ENCODE data around the gene STPG3.
"Not testable (repeated sequence)": the region's sequence is repeated elsewhere in the genome, so short reads cannot be mapped to it uniquely, and the experiment has no call there.

Gene STPG3

GRCh38 chr9:137234055-137234697 is 16.9 kb upstream of the STPG3 start:
- no peak for DNase-seq (ENCODE audit: low spot score)

- no peak for DNase-seq (ENCODE audit: low spot score)
These were observed 16.2 kb upstream of the STPG3 start for GRCh38 chr9:137234758-137235423.

DNA sequence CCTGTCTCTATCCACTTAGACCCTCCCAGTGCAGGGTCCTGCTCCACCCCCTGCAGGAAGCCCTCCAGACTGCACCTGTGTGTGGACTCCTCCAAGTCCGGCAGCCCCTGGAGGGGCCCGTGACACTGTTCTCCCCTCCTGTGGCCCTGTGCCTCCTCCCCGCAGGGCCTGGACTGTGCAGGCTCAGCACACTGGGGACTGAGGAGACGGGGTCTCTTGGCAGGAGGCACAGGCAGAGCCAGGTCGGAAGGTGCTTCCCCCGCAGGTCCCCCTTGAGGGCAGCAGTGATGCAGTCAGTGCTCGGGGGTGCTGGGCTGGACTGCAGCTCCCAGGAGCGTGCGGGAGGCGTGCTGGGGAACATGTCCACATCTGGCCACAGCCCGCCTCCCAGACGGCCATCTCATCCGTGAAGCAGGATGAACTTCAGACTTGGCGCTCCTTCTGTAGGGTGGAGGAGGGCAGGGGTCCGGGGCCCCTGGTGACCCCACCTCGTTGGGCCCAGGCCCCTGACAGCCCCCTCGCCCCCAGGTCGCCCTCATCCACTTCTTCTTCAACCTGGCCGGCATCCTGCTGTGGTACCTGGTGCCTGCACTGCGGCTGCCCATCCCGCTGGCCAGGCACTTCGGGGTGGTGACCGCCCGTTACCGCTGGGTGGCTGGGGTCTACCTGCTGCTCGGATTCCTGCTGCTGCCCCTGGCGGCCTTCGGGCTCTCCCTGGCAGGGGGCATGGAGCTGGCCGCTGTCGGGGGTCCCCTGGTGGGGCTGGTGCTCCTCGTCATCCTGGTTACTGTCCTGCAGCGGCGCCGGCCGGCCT is 15.5 kb upstream of the STPG3 start:
- peak; percentile 57 for DNase-seq (ENCODE audit: low spot score)

- DNase-seq (ENCODE audit: low spot score), result peak; percentile 94
These were observed 14.7 kb upstream of the STPG3 start for GRCh38 chr9:137236238-137236935.

DNA sequence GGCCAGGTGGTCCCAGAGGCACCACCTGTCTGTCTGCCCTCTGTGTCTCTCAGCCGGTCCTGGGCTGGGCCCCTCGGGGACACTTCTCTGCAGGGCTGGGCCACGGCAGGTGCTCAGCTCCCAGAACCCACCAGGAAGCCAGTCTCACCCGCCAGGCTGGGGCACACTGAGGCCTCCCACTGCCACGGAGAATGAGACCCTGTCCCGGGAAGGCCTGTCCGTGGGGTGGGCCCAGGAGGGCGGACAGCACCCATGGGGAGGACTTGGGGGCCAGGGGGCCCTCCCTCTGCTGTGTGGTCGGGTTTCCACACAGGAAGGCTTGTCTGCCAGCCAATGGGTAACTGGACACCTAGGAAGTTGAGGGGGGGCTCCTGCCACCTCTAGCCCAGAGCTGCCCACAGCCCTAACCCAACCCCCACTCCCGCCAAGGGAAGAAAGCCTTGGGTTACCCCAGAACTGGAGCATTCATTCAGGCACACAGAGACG is 14.1 kb upstream of the STPG3 start:
- no peak for DNase-seq (ENCODE audit: low spot score)

GRCh38 chr9:137237759-137238726 is 13.0 kb upstream of the STPG3 start:
- DNase-seq (ENCODE audit: low spot score), result no peak

DNA sequence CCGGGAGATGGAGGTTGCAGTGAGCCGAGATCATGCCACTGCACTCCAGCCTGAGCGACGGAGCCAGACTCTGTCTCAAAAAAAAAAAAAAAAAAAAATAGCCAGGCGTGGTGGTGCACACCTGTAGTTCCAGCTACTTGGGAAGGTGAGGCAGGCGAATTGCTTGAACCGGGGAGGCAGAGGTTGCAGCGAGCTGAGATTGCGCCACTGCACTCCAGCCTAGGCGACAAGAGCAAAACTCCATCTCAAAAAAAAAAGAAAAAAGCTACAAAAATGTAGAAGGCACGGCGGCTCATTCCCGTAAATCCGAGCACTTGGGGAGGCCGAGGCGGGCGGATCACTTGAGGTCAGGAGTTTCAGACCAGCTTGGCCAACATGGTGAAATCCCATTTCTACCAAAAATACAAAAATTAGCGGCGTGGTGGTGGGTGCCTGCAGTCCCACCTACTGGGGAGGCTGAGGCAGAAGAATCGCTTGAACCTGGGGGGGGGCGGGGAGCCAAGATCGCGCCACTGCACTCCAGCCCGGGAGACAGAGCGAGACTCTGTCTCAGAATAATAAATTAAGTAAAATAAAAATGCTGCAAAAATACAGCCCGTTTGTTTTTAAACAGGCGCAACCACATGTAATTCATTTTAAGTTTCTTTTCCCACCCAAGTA is 11.4 kb upstream of the STPG3 start:
- not testable (repeated sequence) for DNase-seq (ENCODE audit: low spot score)

DNA sequence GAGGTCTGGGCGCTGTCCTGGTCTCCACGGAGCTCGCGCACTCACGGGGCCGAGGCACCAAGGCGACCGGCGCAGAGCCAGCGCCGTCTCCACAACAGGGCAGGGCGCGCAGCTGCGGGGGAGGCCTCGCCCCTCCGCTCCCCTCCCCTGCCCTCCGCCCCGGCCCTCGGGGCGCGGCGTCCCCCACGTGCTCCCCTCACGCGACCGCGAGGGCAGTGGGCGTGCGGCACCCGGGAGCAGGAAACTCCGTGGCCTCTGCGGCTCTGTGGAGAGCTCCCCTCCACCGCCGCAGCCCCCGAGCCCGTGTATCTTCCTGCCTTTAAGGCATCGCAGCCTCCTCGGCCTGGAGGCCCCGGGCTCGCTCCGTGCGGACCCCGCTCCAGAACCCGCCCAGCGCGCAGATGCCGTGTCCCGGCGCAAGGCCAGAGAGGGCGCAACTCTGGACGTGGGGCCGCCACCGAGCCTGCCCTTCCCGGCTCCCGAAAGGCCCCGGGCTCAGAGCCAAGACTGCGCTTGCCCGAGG is 10.7 kb upstream of the STPG3 start:
- DNase-seq (ENCODE audit: low spot score), result no peak

- peak; percentile 96 for DNase-seq (ENCODE audit: low spot score)
These were observed 10.1 kb upstream of the STPG3 start, which contains the start of gene TUBB4B for GRCh38 chr9:137240841-137241489. TSS of gene TUBB4B (plus strand) at chr9:137241287. CDS start at chr9:137241361, 74 bp downstream.

DNA sequence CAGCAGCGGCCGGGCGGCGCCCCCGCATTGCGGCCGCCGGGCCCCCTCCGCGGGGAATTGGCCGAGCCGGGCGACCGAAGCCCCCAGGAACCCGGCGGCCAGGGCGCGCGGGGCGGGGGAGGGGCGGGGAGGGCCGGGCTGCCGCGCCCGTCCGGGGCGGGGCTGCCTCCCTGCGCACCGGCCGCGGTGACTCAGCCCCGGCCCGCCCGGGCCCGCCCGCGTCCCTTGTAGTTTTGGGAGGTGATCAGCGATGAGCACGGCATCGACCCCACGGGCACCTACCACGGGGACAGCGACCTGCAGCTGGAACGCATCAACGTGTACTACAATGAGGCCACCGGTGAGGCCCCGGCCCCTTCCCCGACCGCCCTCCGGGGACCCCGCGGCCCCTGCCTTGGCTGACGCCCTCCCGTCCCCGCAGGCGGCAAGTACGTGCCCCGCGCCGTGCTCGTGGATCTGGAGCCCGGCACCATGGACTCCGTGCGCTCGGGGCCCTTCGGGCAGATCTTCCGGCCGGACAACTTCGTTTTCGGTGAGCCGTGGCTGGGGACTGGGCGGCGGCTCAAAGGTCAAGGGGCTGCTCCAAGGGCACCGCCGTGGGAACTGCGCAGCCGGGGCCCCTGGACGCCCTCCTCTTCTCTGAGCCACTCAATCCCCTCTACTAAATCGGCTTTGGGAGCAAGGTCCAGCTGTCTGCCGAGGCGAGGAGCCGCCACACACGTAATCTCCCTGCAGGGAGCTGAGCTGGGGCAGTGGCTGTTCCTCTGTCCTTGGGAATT is 9.4 kb upstream of the STPG3 start:
- DNase-seq (ENCODE audit: low spot score), result peak; percentile 70

DNA sequence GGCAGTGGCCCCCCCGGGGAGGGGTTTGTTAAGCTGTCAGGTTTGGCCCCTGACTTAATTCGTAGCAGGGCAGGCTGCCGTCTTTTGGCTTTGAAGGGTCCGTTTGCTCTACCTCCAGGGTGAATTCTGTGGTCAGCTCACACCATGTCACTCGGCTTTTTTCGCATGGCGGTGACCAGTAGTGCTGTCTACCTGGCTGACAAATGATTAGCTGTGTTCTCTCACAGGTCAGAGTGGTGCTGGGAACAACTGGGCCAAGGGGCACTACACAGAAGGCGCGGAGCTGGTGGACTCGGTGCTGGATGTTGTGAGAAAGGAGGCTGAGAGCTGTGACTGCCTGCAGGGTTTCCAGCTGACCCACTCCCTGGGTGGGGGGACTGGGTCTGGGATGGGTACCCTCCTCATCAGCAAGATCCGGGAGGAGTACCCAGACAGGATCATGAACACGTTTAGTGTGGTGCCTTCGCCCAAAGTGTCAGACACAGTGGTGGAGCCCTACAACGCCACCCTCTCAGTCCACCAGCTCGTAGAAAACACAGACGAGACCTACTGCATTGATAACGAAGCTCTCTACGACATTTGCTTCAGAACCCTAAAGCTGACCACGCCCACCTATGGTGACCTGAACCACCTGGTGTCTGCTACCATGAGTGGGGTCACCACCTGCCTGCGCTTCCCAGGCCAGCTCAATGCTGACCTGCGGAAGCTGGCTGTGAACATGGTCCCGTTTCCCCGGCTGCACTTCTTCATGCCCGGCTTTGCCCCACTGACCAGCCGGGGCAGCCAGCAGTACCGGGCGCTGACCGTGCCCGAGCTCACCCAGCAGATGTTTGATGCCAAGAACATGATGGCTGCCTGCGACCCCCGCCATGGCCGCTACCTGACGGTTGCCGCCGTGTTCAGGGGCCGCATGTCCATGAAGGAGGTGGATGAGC is 8.6 kb upstream of the STPG3 start:
- DNase-seq (ENCODE audit: low spot score), result no peak

DNA sequence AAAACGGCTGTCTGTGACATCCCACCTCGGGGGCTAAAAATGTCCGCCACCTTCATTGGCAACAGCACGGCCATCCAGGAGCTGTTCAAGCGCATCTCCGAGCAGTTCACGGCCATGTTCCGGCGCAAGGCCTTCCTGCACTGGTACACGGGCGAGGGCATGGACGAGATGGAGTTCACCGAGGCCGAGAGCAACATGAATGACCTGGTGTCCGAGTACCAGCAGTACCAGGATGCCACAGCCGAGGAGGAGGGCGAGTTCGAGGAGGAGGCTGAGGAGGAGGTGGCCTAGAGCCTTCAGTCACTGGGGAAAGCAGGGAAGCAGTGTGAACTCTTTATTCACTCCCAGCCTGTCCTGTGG is 7.8 kb upstream of the STPG3 start:
- DNase-seq (ENCODE audit: low spot score), result not testable (repeated sequence)

GRCh38 chr9:137243626-137244485 is 7.2 kb upstream of the STPG3 start:
- DNase-seq (ENCODE audit: low spot score), result no peak

- peak; percentile 60 for DNase-seq (ENCODE audit: low spot score)
These were observed 6.3 kb upstream of the STPG3 start for GRCh38 chr9:137244486-137245449.
